AG20443 (cell line): Measurements from ENCODE around the gene EYA2.
A peak's percentile ranks its signal among the peaks of the same experiment; 100 is the strongest.
"Not testable (repeated sequence)": the region's sequence is repeated elsewhere in the genome, so short reads cannot be mapped to it uniquely, and the experiment has no call there.

Experiments used
- DNase-seq: peaks from one replicate; pipeline ENCODE4 v3.0.0; 2012; ENCODE audit warnings: low spot score, mixed read lengths

EYA2 gene, protein sequence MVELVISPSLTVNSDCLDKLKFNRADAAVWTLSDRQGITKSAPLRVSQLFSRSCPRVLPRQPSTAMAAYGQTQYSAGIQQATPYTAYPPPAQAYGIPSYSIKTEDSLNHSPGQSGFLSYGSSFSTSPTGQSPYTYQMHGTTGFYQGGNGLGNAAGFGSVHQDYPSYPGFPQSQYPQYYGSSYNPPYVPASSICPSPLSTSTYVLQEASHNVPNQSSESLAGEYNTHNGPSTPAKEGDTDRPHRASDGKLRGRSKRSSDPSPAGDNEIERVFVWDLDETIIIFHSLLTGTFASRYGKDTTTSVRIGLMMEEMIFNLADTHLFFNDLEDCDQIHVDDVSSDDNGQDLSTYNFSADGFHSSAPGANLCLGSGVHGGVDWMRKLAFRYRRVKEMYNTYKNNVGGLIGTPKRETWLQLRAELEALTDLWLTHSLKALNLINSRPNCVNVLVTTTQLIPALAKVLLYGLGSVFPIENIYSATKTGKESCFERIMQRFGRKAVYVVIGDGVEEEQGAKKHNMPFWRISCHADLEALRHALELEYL

DNA sequence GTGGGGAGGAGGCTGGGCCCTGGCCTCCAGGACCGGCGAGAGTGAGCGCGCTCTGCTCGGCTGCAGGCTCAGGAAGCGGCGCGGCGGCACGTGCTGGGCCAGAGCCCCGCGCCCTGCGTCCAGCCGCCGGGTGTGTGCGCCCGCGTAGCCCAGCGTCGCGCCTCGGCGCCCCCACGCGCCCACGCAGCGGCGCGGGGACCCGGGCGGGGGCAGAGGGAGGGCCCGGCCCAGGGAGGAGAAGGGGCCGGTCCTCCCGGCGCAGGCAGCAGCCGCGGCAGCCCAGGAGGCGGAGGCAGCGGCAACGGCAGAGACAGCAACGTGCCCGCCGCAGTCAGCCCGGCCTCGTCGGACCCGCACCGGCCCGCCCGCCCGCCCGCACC is at the start of gene EYA2:
TSS of gene EYA2 (plus strand) at position 265 of the 380 bp plus-strand sequence. CDS start 95,168 bp downstream, outside the sequence.
- DNase-seq: peak; percentile 68

DNA sequence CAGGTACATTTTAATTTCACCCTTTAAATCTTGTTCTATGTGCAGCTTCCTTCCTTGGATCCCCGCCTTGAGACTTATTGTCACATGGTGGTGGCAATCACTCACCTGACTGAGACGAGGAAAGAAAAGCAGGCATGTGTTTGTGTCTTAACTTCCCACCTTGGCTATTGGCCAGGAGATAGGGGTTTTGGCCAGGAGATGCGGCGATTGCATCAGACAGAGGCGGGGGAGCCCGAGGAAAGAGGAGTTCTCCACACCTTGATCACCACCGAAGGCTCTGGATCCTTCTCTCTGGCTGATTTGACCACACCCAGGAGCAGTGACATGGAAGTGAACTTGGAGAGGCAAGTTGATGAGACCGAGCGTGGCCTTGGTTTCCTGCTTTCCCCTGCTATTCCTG is 49.7 kb upstream of the EYA2 start:
- no peak for DNase-seq

DNA sequence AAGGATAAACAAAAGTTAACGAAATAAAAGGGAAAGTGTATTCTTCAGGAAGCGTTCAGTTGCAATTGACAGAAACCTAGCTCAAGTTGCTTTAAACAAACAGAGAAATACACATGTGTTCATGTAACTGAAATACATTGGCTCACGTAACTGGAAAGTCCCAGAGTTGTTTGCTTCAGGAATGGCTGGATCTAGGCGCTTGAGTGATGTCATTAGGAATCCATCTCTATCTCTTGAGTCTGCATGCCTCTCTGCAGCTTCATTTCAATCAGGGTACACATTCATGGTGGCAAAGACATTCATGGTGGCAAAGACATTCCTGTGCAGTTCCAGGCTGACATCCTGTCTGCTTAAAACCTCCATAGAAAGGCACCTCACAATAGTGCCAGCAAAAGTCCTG is 45.4 kb upstream of the EYA2 start:
- no peak for DNase-seq

DNA sequence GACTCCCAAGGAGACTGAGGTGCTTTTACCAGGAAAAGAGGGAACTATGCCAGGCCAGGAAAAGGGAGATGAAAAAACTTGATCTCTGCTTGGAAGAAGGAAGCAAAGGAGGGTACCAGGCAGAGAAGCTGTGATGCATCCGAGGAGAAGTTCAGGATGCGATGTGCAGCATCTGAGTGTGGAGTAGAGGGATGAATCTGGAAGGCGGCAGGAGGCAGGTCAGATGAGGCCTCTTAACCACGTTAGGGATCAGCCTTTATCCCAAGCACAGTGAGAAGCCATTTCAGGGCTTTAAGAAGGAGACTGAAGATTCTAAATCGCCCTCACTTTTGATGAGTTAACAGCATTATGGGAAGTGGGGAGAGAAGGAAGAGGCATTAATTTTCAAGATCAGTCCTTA is 44.9 kb upstream of the EYA2 start:
- no peak for DNase-seq

DNA sequence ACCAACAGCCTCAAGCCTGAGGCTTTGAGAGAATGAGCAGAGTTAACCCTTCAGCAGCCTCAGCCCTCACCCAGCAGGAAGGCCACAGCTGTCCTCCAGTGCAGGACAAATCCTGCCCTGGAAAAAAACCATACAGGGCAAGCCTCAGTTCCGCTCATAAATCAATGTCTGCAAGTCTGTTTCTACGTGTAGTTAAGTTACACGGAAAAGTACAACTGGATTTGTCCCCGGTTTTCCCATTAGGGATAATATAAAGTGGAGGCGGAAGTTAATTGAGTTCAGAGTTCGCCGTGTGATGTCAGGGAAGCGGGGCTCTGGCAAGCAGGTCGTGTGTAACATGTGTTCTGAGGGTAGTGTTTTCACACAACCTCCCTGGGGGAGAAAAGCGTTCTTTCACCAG is 44.2 kb upstream of the EYA2 start:
- DNase-seq: no peak

DNA sequence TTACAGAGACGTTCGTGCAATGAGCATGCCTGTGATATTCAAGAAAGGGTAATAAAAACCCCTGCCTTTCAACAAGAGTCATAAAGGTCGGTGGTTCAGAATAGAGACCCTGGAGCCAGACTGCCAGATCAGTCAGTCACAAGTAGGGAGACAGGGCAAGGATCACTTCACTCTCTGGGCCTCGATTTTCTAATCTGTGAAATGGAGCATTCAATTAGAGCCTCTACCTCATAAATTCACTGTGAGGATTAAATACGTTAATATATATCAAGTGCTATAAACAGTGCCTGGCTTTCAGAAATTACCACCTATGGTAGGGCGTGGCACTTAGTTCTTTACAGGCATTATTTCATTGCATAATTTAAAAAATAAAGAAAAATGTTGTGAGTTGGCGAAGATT is 43.7 kb upstream of the EYA2 start:
- no peak for DNase-seq

DNA sequence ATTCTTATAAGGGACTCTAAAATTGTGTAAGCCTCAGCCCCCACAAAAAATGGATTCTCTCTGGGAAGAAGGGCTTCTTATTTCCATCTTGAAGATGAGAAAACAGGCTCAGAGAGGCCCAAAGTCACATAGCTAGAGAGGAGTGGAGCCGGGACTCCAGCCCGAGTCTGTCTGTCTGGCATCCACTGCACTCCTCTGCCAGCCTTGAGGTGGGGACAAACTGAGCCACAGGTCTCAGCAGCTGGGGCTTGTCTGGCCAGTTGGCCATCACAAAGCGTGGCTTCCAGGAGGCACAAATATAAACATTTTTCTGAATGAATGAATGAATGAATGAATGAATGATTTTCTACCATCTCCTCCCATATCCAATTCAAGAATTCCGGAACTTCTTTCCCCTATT is 42.9 kb upstream of the EYA2 start:
- no peak for DNase-seq

DNA sequence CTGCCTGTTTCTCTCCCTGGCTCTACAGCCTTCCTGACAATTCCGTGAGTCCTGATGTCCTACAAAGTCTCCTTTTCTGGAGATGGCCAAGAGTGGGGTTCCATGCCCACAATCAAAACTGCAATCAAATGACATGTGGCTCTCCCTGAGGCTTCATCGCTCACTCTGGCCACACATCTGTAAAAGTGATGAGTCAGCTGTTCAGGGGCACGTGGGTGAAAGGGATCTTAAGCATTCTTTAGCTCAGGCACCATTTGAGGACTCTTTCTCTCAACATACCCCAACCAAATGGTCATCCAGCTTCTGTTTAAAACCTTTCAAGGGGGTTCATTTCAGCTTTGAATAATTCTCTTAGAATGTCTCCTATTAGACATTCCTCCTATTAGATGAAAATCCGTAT is 42.3 kb upstream of the EYA2 start:
- no peak for DNase-seq

DNA sequence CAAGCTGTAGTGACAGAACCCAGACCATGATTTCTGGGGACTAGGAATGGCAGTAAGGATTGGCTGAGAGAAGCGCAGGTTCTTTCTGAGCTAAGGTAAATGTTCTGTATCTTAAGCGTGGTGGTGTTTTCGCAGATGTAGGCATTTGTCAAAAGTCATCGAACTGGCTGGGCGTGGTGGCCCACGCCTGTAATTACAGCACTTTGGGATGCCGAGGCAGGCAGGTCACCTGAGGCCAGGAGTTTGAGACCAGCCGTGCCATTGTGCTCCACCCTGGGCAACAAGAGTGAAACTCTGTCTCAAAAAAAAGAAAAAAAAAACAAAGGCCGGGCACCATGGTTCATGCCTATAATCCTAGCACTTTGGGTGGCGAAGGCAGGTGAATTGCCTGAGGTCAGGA is 40.7 kb upstream of the EYA2 start:
- no peak for DNase-seq

DNA sequence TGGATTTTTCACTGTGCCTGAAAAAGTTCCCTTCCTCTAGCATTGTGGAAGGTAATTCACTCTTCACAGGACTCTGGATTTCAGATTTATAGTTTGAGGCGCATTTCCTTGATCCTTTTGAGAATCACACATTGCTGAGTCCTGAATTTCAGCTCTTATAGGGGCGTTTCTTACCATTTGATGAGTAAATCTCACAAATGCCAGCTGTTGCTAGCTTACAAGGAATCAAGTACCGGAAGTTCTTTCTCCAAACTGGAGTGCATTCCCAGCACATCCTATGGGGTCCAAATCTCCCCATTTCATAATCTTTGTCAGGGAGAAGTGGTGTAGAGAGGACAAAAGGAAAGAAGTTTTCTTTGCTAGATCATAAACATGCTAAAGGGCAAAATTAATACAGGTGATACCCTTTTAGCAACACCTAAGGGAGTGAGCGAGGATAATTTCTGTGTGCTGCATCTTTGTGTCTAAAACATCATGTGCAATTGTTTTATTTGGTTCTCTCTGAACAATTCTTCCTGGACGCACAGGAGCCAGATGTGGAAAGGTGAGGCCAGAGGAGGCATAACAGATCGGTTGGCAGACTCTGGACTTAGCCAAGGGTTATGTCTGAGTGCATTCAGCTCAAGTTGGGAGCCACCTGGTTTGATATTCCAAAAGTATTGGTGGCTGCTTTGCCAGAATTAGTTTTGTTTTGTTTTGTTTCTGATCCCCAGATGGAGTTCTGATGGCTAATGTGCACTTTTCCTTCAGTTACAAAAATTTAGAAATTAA is 37.4 kb upstream of the EYA2 start:
- DNase-seq: no peak

DNA sequence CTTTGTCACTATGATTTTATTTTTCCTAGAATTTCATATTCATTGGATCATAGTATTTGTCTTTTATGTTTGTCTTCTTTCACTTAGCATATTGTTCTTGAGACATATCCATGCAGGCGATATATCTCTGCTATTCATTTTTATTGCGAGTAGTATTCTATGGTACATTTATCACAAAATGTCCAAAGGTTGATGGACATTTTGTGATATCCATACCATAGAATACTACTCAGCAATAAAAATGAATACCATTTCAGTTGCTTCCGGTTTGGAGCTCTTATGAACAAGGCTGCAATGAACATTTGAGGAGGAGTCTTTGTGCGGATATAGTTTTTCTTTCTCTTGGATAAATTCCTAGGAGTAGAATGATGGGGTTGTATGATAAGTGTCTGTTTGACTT is 28.8 kb upstream of the EYA2 start:
- no peak for DNase-seq

DNA sequence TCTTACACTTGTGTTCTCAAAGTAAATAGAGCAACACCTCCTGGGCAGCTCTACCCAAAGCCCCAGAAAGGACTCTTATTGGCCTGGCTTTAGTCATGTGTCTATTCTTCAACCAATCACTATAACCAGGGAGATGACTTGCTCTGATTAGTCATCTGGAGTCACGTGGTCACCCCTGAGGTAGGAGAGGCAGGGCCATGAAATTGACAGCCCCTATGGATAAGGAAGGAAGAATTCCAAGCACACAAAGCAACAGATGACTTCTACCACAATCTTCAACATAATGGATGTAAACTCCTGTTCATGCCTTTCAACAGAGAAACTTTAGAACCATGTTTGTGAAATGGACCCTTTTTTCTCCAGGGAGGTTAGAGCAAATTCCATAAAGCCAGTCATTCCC is 24.6 kb upstream of the EYA2 start:
- DNase-seq: no peak

DNA sequence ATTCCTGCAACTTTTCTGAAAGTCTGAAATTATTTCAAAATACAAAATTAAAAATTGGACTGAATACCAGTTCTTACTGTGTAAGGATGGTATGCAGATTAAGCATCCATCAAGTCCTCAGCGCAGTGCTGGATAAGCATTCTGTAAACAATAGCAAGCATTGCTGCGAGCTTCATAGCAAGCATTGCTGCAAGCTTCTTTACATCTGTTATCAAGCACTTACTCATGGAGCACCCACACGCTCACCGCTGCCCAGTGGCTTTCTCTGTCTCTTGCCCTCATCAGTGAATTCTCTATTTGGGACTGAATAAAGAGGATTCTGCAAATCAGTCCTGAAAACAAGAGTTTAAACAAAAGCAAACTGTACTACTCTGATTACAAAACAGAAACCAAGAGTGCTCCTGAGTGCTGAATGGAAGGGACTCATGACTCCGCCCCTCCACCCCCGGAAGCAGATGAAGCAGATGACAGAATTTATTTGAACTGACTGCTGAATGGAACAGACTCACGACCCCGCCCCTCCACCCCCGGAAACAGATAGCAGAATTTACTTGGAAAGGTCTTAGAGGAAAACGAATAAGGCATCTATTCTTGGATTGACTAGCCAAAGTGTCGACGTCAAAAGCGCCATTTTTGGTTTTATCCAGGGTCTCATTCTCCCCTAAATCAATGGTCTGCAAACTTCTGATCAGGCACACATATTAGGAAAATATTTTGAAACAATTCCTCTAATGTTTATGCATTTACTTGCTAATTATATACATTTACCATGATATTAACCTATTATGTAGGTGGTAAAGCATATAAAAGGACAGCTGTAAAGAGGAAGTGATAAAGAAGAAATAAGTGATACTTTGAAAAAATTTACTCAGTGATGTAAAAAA is 22.1 kb upstream of the EYA2 start:
- DNase-seq: peak; percentile 68

DNA sequence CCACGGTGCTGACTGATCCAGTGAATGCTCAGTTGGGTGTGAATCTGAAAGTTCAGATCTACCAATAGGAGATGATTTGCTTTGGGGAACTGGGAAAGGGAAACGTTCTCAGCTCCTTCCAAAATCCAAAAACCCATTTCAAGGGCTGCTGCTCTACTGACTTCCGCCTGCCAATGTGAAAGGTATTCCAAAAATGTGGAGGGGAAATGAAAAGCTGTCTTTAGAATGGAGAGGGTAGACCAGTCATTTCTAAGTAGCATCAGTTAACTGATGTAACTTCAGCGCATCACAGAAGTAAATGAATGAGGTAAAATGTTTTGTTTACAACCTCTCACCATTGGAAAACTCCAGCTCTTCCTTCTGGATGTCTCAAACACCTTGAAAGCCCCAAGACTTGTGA is 19.6 kb upstream of the EYA2 start:
- DNase-seq: no peak

DNA sequence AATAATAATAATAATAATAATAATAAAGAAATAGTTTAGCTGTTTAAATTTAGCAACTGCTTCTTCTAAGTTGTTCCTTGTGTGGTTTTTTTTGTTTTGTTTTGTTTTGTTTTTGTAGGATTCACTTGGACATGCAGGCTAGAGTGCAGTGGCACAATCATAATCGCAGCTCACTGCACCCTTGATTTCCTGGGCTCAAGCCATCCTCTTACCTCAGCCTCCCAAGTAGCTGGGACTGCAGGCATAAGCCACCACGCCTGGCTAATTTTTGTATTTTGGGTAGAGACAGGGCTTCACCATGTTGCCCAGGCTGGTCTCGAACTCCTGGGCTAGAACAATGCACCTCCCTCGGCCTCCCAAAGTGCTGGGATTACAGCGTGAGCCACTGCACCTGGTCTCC is 15.3 kb upstream of the EYA2 start:
- no peak for DNase-seq

DNA sequence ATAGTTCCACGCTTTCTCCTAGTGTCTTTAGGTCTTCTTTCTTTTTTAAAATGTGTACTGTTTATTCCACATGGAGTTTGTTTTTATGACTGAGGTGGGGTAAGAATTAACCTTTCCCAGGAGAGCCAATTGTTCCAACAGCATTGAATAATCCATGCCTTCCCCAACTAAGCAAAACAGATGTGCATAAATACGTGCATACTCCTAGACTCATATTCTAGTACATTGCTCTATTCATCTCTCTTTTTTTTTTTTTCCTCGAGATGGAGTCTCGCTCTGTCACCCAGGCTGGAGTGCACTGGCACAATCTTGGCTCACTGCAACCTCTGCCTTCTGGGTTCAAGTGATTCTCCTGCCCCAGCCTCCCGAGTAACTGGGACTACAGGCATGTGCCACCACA is 14.7 kb upstream of the EYA2 start:
- not testable (repeated sequence) for DNase-seq

DNA sequence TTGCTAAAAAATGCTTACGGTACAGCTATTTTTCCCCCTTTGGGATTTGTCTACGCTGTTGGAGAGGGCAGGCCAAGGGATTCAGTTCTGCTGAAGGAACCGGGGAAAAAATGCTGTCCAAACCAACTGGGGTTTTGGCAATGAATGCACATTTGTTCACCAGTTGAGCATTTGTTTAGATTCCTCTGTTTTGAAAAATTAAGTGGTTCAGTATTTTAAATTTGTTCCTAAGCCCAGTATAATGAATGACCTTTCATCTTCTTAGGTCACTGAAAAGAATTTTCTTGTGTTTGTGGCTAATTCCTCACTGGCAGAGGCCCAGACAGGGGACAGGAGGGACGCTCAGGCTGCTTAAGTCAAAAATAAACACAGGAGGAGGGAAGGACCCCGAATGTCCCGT is 10.8 kb upstream of the EYA2 start:
- peak; percentile 68 for DNase-seq

DNA sequence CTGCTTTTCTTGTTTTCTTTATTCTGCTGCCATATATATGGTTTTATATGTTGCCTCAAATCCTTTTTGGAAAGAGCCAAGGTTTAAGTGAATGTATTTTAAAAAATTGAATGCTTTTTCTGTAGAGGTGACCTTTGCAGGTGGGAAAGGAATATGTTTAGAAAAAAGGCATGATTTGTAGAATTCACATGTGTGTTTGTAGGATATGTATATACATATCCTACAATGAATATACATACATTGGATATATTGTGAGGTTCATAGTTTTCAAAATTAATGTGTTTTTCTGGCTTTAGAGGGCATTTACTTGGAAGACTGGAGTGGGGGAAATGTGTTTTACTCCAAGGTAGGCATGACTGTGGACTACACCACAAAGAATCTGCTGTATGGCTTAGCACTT is 4.0 kb upstream of the EYA2 start:
- DNase-seq: no peak

DNA sequence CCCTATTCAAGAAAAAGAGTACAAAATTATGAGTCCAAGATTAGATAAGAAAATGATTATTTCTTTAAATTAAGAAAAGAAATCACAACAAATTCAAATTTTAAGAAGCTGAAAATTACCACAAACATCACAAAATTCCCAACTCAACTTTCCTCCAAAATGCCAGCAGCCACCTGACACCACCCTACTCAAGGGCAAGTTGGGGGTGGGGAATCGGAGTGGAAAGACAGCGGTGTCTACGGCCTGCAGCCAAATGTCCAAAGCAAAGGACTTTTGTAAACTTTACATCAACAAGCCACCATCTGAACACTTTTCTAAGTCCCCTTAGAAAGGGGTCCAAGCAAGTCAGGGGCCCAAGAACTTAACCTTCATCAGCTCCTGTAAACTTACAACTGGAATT is 1.6 kb upstream of the EYA2 start:
- DNase-seq: no peak

DNA sequence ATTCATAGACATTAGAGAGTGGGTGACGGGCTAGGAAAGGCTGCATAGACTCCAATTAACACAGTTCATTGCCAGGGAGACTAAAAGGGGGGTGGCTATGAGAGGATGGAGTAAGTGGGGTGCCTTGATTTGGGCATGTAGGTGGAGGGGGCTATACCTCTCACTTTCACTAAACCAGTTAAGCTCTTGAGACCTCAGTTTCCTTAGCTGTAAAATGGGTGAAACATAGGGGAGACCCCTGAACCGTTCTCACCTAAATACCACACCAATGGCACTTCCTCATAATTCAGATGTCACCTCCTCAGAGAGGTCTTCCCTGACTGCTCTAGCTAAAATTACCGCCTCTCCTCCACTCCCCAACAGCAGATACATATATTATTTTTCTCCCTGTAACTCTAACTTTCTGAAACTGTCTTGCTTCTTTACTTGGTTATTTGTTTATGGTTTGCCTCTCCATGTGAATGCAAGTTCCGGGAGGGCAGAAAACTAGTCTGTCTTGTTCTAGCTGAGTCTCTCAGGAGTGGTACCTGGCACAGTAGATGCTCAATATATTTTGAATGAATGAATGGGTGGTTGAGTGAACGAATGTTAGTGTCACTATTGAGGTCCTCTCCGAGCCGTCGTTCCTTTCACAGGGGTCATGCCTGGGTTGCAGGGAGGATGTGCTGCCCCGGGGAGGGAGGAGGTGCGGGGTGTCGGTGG is 615 bp upstream of the EYA2 start:
- no peak for DNase-seq
